Astrocyte of the spinal cord (primary cell): ENCODE results near the gene OVOL3.

Source experiments
- DNase-seq: peaks from one replicate; pipeline ENCODE4 v3.0.0; 2011; ENCODE audit warnings: low read depth, low spot score
- H3K4me3 ChIP-seq: 2 replicates; pipeline ENCODE4 v1.5.1; 2011; ENCODE audit warnings: low read depth, mild to moderate bottlenecking, low read length, moderate library complexity
- CTCF ChIP-seq: IDR thresholded peaks from 2 replicates; pipeline ENCODE4 v1.5.1; 2012; ENCODE audit warnings: low read depth, mild to moderate bottlenecking, low read length, inconsistent platforms
- in situ Hi-C: cut with HindIII; loops from 2 replicates; pipeline ENCODE4 v1.10.0; 2017; ENCODE audit warnings: low sequenced_read_pairs

Gene OVOL3

GRCh38 chr19:36114721-36115452 is 3.9 kb downstream of the OVOL3 start, which contains the start of gene POLR2I:
POLR2I (minus strand) TSS chr19:36114875; CDS start chr19:36114856, 19 bp downstream.
- in situ Hi-C loops, result no loop called here
- no peak for TF ChIP-seq CTCF
- H3K4me3 ChIP-seq, result peak within 1 kb of the TSS; percentile 95
- DNase-seq, result peak; percentile 100

- H3K4me3 ChIP-seq, result peak within 1 kb of the TSS; percentile 95
- in situ Hi-C loops, result no loop called here
- DNase-seq, result peak; percentile 42
- no peak for TF ChIP-seq CTCF
Measured at GRCh38 chr19:36115453-36116343, 4.8 kb downstream of the OVOL3 start, which contains the start of gene TBCB. TBCB (plus strand) TSS chr19:36115468; CDS start chr19:36115561, 93 bp downstream.

DNA sequence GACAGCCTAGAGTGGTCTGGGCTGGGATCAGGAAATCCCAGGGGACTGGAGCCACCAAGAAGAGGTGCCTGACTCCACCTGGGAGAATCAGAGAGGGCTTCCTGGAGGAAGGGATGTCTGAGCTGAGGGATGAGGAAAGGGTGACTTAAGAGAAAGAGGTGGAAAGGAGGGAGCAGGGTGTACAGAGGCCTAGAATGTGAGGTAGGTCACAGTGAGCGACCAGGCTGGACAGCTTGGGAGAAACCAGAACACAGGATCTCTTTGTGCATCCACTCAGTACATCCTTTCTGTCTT is 5.3 kb downstream of the OVOL3 start:
- no peak for DNase-seq
- peak overlapping the region; percentile 76 for H3K4me3 ChIP-seq
- in situ Hi-C loops, result no loop called here
- no peak for TF ChIP-seq CTCF

GRCh38 chr19:36120092-36120983 is 9.4 kb downstream of the OVOL3 start:
- in situ Hi-C loops, result no loop called here
- no peak overlapping the region for H3K4me3 ChIP-seq
- DNase-seq, result no peak
- TF ChIP-seq CTCF, result no peak

- H3K4me3 ChIP-seq, result no peak overlapping the region
- no peak for DNase-seq
- in situ Hi-C loops, result no loop called here
- TF ChIP-seq CTCF, result no peak
Measured at GRCh38 chr19:36120984-36121358, 10.0 kb downstream of the OVOL3 start.
